ENCODE measurements around the gene SLC7A1.

The SLC7A1 gene

GRCh38 chr13:29582171-29582570 is 13.3 kb downstream of the SLC7A1 start:
- no peak for DNase-seq

- no peak for DNase-seq
Measured at GRCh38 chr13:29581666-29582065, 13.8 kb downstream of the SLC7A1 start.

GRCh38 chr13:29579094-29579493 is 16.4 kb downstream of the SLC7A1 start:
- no peak for DNase-seq

GRCh38 chr13:29578300-29579085 is 17.0 kb downstream of the SLC7A1 start:
- DNase-seq: no peak

GRCh38 chr13:29577136-29578051 is 18.1 kb downstream of the SLC7A1 start:
- no peak for DNase-seq

GRCh38 chr13:29576581-29576980 is 18.9 kb downstream of the SLC7A1 start:
- no peak for DNase-seq

GRCh38 chr13:29575098-29575497 is 20.4 kb downstream of the SLC7A1 start:
- DNase-seq: no peak

GRCh38 chr13:29573190-29573589 is 22.3 kb downstream of the SLC7A1 start:
- no peak for DNase-seq

- no peak for DNase-seq
Measured at GRCh38 chr13:29572575-29572974, 22.9 kb downstream of the SLC7A1 start.

GRCh38 chr13:29571876-29572570 is 23.5 kb downstream of the SLC7A1 start:
- no peak for DNase-seq

GRCh38 chr13:29570051-29570654 is 25.3 kb downstream of the SLC7A1 start:
- DNase-seq: no peak

- no peak for DNase-seq
Measured at GRCh38 chr13:29569253-29570050, 26.0 kb downstream of the SLC7A1 start.

- DNase-seq: no peak
Measured at GRCh38 chr13:29568731-29569130, 26.8 kb downstream of the SLC7A1 start.

- no peak for DNase-seq
Measured at GRCh38 chr13:29567411-29567810, 28.1 kb downstream of the SLC7A1 start.

- no peak for DNase-seq
Measured at GRCh38 chr13:29566206-29566605, 29.3 kb downstream of the SLC7A1 start.

- DNase-seq: no peak
Measured at GRCh38 chr13:29564818-29565217, 30.7 kb downstream of the SLC7A1 start.

- no peak for DNase-seq
Measured at GRCh38 chr13:29564373-29564772, 31.1 kb downstream of the SLC7A1 start.

GRCh38 chr13:29563941-29564340 is 31.5 kb downstream of the SLC7A1 start:
- no peak for DNase-seq

- DNase-seq: no peak
Measured at GRCh38 chr13:29562786-29563438, 32.6 kb downstream of the SLC7A1 start.

GRCh38 chr13:29561918-29562317 is 33.6 kb downstream of the SLC7A1 start:
- DNase-seq: no peak

- DNase-seq: no peak
Measured at GRCh38 chr13:29556742-29557141, 38.7 kb downstream of the SLC7A1 start.

GRCh38 chr13:29551214-29551613 is 44.3 kb downstream of the SLC7A1 start:
- DNase-seq: no peak

All from NCI-H1694 treated with DMSO at 0.1 percent for 48 hours (cell line).